Adrenal gland (tissue), 12 donors: ENCODE measurements around the gene INTS1. TPM values are rescaled to one million over a fixed set of nuclear protein-coding genes. Genes with fewer than 3 reads are reported as not detected.

Experiments used
- DNase-seq, 7 donors: peaks; one replicate each; pipeline ENCODE4 v3.0.0-alpha.2; 2019 to 2020
- H3K27ac ChIP-seq, 5 donors: fragments of 200-600 bp; sonication (generic) in 4 of 5; 1 replicate in 3 of 5; 2 replicates in 2 of 5; pipeline versions ENCODE4 v1.5.1 to v1.8.0; 2016 to 2020; ENCODE audit warnings: mild to moderate bottlenecking in 1 of 5
- H3K27me3 ChIP-seq: fragments of 200-600 bp; 2 replicates; pipeline ENCODE4 v1.8.0; 2021
- H3K36me3 ChIP-seq, 2 donors: fragments of 200-600 bp; replicated peaks in 1 of 2; 1 replicate in 1 of 2; 2 replicates in 1 of 2; pipeline versions ENCODE4 v1.5.1 to v1.8.0; 2018 to 2022
- H3K4me1 ChIP-seq, 2 donors: fragments of 200-600 bp; replicated peaks in 1 of 2; 1 replicate in 1 of 2; 2 replicates in 1 of 2; pipeline versions ENCODE4 v1.5.1 to v1.8.0; 2018 to 2021
- H3K4me3 ChIP-seq, 4 donors: fragments of 200-600 bp; sonication (generic) in 3 of 4; one replicate each; pipeline ENCODE4 v1.5.1; 2016 to 2018
- H3K9me3 ChIP-seq, 3 donors: fragments of 200-600 bp; sonication (generic) in 1 of 3; replicated peaks in 1 of 3; 1 replicate in 2 of 3; 2 replicates in 1 of 3; pipeline versions ENCODE4 v1.5.1 to v1.8.0; 2016 to 2021
- POLR2A ChIP-seq, 2 donors: fragments of 450-650 bp; IDR thresholded peaks; one replicate each; pipeline ENCODE4 v1.6.1; 2017; ENCODE audit warnings: antibody characterized with exemption in 2 of 2, mild to moderate bottlenecking in 2 of 2, moderate library complexity in 1 of 2
- WGBS, 4 donors: extraction: QIAGEN DNeasy Blood & Tissue Kit in 2 of 4; methylation state at CpG; one replicate each; pipeline versions ENCODE4 v1.1.5 to v1.1.7; 2013 to 2017; 5-methylcytosine and 5-hydroxymethylcytosine counted together
- intact Hi-C, 2 donors: fragments of 100-400 bp; cut with DNase I; formaldehyde crosslinking; loops; one replicate each; pipeline versions ENCODE4 v1.14.1 to v1.15.0; 2022 to 2023
- polyA plus RNA-seq, 3 donors: library from polyadenylated mRNA; stranded (reverse); fragments of 200-250 nt in 2 of 3; fragments of 350-450 nt in 1 of 3; fragmentation: Illumina TruSeq in 1 of 3; extraction: RNeasy Lipid Tissue Mini Kit (QIAGEN cat#74804) in 1 of 3; gene quantifications; one replicate each; pipeline ENCODE4 v1.2.3, GENCODE V29; 2013 to 2014
- total RNA-seq, 9 donors: library from RNA; depleted of rRNA in 4 of 9; stranded (reverse); fragments of >200 nt in 4 of 9; fragments of 120-200 nt in 1 of 9; fragmentation: NEBNext Ultra II Directional in 1 of 9; extraction: Animal tissue kit (Norgen Biotek cat#: 25700) in 1 of 9; gene quantifications; one replicate each; pipeline versions ENCODE4 v1.1.0 to v1.2.4, GENCODE V29; 2013 to 2023
- TF ChIP-seq, protein P1 (sequence below), 6 experiments: fragments of 450-650 bp in 4 of 6; fragments of 200-600 bp in 2 of 6; sonication (generic) in 1 of 6; IDR thresholded peaks; 1 replicate in 5 of 6; 2 replicates in 1 of 6; pipeline versions ENCODE4 v1.5.1 to v1.8.0; 2016 to 2021; ENCODE audit warnings: antibody characterized with exemption in 6 of 6, mild to moderate bottlenecking in 2 of 6, moderate library complexity in 1 of 6
- donor health status: healthy with polysubstance abuse.
- donor health status: Bipolar disorder and iron deficiency.
- donor health status: DM: yes; HTN: yes; CAD: no.
- donor health status: DM: no; HTN: no; CAD: no.
- donor health status: DM: no; HTN: no; CAD: no.
- donor health status: DM: yes; HTN: yes; CAD: no.

Gene INTS1
- total and polyA plus RNA-seq, 12 donors = 4.7 to 152 (median 72.8) TPM

DNA sequence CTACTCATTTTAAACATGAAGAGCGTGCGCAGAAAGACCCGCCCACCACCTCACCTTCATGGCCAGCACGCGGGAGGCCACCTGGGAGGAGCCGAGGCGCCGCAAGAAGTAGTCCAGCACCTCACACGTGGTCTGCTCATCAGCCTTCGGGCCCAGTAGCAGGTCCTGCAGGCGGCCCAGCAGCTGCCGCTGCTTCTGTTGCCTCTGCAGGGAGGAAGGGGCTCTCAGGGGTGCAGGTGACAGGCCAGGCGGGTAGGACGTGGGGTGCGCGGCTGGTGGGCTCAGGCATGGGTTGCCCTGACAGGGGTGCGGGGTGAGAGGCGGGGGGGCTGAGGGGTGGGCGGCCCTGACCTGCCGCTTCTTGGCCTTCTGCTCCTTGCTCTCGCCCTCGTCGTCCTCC lies 17.6 kb downstream of the INTS1 start:
- H3K27me3 ChIP-seq = no peaks in the 10 kb centered on the region
- TF ChIP-seq, protein P1, sequence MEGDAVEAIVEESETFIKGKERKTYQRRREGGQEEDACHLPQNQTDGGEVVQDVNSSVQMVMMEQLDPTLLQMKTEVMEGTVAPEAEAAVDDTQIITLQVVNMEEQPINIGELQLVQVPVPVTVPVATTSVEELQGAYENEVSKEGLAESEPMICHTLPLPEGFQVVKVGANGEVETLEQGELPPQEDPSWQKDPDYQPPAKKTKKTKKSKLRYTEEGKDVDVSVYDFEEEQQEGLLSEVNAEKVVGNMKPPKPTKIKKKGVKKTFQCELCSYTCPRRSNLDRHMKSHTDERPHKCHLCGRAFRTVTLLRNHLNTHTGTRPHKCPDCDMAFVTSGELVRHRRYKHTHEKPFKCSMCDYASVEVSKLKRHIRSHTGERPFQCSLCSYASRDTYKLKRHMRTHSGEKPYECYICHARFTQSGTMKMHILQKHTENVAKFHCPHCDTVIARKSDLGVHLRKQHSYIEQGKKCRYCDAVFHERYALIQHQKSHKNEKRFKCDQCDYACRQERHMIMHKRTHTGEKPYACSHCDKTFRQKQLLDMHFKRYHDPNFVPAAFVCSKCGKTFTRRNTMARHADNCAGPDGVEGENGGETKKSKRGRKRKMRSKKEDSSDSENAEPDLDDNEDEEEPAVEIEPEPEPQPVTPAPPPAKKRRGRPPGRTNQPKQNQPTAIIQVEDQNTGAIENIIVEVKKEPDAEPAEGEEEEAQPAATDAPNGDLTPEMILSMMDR (IDR thresholded peaks at IDR 0.05) = no peak
- no peak for TF ChIP-seq POLR2A (IDR thresholded peaks at IDR 0.05)
- H3K4me1 ChIP-seq = no peaks in the 10 kb centered on the region
- intact Hi-C loops = no loop called here
- H3K27ac ChIP-seq = no peak overlapping the region
- 85 to 95% (median 94%) methylated on average over 14 to 23 of the region's 23 CpGs for WGBS, 4 donors
- H3K4me3 ChIP-seq = no peak overlapping the region
- peaks cover 0 to 82% of the 10 kb centered on the region in 2 donors for H3K36me3 ChIP-seq
- no peaks in the 10 kb centered on the region for H3K9me3 ChIP-seq
- DNase-seq = no peak

DNA sequence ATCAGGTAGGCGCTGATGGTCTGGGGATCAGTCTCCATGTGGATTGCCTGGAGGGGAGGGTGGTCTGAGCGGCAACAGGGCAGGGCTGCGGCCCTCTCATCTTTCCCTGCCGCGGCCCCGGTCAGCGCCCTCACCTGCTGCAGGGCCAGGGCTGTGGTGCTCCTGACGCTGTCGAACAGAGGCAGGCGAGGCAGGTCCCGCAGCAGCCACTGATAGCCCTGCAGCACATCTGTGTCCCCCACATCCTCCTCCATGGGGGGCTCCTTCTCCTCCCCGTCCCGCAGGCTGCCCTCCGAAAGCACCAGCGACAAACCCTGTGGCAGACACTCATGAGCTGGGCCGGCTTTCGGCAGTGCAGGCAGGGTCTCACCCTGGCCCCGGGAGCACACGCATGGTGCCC lies 19.0 kb downstream of the INTS1 start:
- no peaks in the 10 kb centered on the region for H3K9me3 ChIP-seq
- peaks cover 0 to 94% of the 10 kb centered on the region in 2 donors for H3K36me3 ChIP-seq
- no peak overlapping the region for H3K4me3 ChIP-seq
- DNase-seq = no peak
- no peaks in the 10 kb centered on the region for H3K27me3 ChIP-seq
- WGBS, 4 donors = 87 to 96% (median 93%) methylated on average over 9 to 19 of the region's 19 CpGs
- TF ChIP-seq, protein P1 (IDR thresholded peaks at IDR 0.05) = no peak
- no peak for TF ChIP-seq POLR2A (IDR thresholded peaks at IDR 0.05)
- no peaks in the 10 kb centered on the region for H3K4me1 ChIP-seq
- H3K27ac ChIP-seq = no peak overlapping the region
- intact Hi-C loops = no loop called here

DNA sequence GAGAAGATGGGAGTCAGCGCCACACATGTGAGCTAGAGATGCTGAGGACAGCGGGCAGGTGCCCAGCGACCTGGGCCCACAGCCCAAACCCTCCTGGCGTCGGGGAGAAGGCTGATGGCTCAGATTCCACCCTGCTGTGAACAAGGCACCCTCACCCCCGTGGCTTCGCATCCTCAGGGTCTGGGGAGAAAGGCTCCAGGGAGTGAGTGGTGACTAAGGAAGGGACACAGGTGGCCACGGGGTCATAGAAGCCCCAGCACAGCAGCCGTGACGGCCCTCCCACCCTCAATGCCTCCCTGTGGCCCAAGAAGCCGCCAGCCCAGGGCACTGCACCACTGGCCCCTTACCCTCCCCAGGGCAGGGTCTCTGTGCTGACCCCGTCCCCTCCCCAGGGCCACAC lies 19.6 kb downstream of the INTS1 start:
- Histone ChIP-seq H3K36me3 (peaks cover 0 to 93% of the 10 kb centered on the region in 2 donors), H3K9me3 (no peaks in the 10 kb centered on the region), H3K27me3 (no peaks in the 10 kb centered on the region), H3K4me3 (no peak overlapping the region), H3K27ac (no peak overlapping the region), H3K4me1 (no peaks in the 10 kb centered on the region)
- DNase-seq = no peak
- intact Hi-C loops = no loop called here
- WGBS, 4 donors = 88 to 95% (median 94%) methylated on average over 10 to 12 of the region's 12 CpGs
- no peak for TF ChIP-seq POLR2A (IDR thresholded peaks at IDR 0.05)
- TF ChIP-seq, protein P1 (IDR thresholded peaks at IDR 0.05) = no peak

DNA sequence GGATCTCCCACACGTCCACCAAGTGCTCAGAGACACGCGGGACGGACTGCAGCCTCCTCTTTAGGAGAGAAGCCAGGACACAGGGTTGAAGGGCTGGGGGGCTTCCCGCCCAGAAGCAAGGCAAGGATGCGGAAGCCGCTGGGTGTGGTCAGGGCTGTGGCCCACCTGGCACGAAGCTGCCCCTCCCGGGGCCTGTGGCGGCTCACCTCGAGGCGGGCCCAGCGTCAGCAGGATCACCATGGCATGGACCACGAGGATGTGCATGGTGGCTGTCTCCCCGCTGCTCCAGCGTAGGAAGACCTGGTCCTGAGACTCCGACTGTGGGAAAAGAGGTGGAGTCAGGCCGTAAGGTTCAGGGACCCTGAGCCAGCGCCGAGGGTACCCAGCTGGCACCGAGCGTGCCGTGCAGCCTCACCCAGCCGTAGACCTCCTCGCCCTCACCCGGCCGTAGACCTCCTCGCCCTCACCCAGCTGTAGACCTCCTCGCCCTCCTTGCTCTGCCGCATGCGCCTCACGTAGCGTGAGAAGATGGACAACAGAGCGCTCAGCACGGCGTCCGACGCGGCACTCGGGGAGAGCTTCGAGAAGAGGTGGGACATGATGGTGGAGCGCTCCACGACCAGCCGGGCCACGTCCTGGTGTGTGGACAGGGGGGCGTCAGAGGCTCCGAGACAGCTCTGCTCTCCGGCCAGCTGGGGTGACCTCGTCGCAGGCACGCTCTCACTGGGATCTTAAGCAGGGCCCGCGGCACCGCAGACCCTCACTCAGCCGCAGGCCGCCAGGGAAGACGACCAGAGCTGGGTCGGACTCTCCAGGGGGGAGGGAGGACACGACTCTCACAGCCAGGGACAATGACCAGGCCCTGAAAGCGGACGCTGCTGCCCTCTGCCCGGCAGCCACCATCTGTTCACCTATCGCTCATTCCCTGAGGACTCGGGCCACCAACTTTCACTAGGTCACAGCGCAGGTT lies 20.4 kb downstream of the INTS1 start:
- 94 to 95% (median 95%) methylated on average over 36 to 65 of the region's 65 CpGs for WGBS, 4 donors
- intact Hi-C loops = no loop called here
- TF ChIP-seq, protein P1 (IDR thresholded peaks at IDR 0.05) = no peak
- no peak for TF ChIP-seq POLR2A (IDR thresholded peaks at IDR 0.05)
- DNase-seq = no peak
- Histone ChIP-seq H3K4me3 (no peak overlapping the region), H3K36me3 (peaks cover 0 to 93% of the 10 kb centered on the region in 2 donors), H3K9me3 (no peaks in the 10 kb centered on the region), H3K27ac (no peak overlapping the region), H3K4me1 (no peaks in the 10 kb centered on the region), H3K27me3 (no peaks in the 10 kb centered on the region)
